Brain microvascular endothelial cell (primary cell): ENCODE results near the gene ESRRA.
"Not testable (repeated sequence)": the region's sequence is repeated elsewhere in the genome, so short reads cannot be mapped to it uniquely, and the experiment has no call there.

Source experiments
- DNase-seq: peaks from one replicate; pipeline ENCODE4 v3.0.0-alpha.2; 2020
- H3K27ac ChIP-seq: fragments of 250-450 bp; sonication (Bioruptor Pico); 2 replicates; pipeline ENCODE4 v1.5.1; 2020; ENCODE audit warnings: mild to moderate bottlenecking, moderate library complexity
- H3K27me3 ChIP-seq: fragments of 250-450 bp; sonication (Bioruptor Pico); replicated peaks from 2 replicates; pipeline ENCODE4 v1.5.1; 2020; ENCODE audit warnings: mild to moderate bottlenecking
- H3K36me3 ChIP-seq: fragments of 250-450 bp; sonication (Bioruptor Pico); replicated peaks from 2 replicates; pipeline ENCODE4 v1.5.1; 2020; ENCODE audit warnings: mild to moderate bottlenecking
- H3K4me3 ChIP-seq: 2 replicates; pipeline ENCODE4 v1.5.1; 2011; ENCODE audit warnings: low read depth, mild to moderate bottlenecking, control low read depth, low read length, moderate library complexity
- in situ Hi-C: cut with HindIII; loops from 2 replicates; pipeline ENCODE4 v1.10.0; 2017; ENCODE audit warnings: low sequenced_read_pairs, low pct_ligation_motif_present
- TF ChIP-seq, protein P1 (sequence below): IDR thresholded peaks from 2 replicates; pipeline ENCODE4 v1.5.1; 2011; ENCODE audit warnings: low read depth, mild to moderate bottlenecking, moderate library complexity, low read length, control low read depth, inconsistent platforms; ENCODE audit errors: missing control alignments

The ESRRA gene

GRCh38 chr11:64314805-64315561, 9.7 kb downstream of the ESRRA start:
- H3K27me3 ChIP-seq = no peaks in the 10 kb centered on the region
- H3K27ac ChIP-seq = no peak overlapping the region
- TF ChIP-seq, protein P1, sequence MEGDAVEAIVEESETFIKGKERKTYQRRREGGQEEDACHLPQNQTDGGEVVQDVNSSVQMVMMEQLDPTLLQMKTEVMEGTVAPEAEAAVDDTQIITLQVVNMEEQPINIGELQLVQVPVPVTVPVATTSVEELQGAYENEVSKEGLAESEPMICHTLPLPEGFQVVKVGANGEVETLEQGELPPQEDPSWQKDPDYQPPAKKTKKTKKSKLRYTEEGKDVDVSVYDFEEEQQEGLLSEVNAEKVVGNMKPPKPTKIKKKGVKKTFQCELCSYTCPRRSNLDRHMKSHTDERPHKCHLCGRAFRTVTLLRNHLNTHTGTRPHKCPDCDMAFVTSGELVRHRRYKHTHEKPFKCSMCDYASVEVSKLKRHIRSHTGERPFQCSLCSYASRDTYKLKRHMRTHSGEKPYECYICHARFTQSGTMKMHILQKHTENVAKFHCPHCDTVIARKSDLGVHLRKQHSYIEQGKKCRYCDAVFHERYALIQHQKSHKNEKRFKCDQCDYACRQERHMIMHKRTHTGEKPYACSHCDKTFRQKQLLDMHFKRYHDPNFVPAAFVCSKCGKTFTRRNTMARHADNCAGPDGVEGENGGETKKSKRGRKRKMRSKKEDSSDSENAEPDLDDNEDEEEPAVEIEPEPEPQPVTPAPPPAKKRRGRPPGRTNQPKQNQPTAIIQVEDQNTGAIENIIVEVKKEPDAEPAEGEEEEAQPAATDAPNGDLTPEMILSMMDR = no peak
- H3K36me3 ChIP-seq = peaks cover 14% of the 10 kb centered on the region
- in situ Hi-C loops = no loop called here
- no peak for DNase-seq
- H3K4me3 ChIP-seq = no peak overlapping the region

DNA sequence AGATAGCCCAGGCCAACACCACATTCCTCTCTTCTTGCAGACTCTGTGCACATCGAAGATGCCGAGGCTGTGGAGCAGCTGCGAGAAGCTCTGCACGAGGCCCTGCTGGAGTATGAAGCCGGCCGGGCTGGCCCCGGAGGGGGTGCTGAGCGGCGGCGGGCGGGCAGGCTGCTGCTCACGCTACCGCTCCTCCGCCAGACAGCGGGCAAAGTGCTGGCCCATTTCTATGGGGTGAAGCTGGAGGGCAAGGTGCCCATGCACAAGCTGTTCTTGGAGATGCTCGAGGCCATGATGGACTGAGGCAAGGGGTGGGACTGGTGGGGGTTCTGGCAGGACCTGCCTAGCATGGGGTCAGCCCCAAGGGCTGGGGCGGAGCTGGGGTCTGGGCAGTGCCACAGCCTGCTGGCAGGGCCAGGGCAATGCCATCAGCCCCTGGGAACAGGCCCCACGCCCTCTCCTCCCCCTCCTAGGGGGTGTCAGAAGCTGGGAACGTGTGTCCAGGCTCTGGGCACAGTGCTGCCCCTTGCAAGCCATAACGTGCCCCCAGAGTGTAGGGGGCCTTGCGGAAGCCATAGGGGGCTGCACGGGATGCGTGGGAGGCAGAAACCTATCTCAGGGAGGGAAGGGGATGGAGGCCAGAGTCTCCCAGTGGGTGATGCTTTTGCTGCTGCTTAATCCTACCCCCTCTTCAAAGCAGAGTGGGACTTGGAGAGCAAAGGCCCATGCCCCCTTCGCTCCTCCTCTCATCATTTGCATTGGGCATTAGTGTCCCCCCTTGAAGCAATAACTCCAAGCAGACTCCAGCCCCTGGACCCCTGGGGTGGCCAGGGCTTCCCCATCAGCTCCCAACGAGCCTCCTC, 10.6 kb downstream of the ESRRA start:
- H3K27me3 ChIP-seq, in situ Hi-C loops, DNase-seq, H3K27ac ChIP-seq: not testable (repeated sequence)
- Histone ChIP-seq H3K4me3 (peak overlapping the region; percentile 3), H3K36me3 (peaks cover 20% of the 10 kb centered on the region)

- in situ Hi-C loops = no loop called here
- peak overlapping the region; percentile 94 for H3K4me3 ChIP-seq
Observed at GRCh38 chr11:64316672-64317324, 11.5 kb downstream of the ESRRA start.

DNA sequence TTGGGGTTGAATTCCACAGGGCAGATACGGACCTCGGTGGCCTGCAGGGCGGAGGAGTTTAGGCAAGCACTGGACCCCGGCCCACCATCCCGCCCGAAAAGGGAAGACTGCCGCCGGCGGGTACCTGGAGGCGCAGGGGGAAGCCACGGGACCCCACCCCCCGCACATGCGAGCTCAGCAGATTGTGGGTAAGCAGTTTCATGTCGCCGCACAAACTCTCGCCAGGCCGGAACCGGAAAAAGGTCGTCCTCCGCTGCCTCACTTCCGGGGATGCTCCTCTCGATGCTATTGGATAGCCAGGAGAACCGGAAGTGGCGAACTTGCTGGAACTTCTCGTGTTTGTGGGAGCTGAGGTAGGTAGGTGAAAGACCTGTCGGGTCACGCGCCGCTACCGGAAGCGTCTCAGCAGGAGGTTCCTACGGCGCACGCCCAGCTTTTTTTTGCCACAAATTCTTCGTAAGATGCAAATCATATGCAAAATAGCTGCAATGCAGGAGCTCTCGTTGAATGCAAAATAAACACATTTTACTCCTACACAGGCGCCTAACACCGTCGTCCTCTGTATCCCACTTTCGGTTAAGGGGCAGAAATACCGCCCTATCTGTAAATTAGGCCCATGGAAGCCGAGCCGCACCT, 12.1 kb downstream of the ESRRA start, which contains the start of gene TRMT112:
Gene TRMT112 (minus strand): TSS at position 235 of the 636 bp plus-strand sequence. CDS start 33 bp downstream, at position 202.
- Histone ChIP-seq H3K4me3 (peak within 1 kb of the TSS; percentile 94), H3K27ac (peak within 1 kb of the TSS; percentile 94), H3K36me3 (peaks cover 30% of the 10 kb centered on the region), H3K27me3 (no peaks in the 10 kb centered on the region)
- in situ Hi-C loops = no loop called here
- peak; percentile 95 for DNase-seq
- TF ChIP-seq, protein P1 = no peak

More at GRCh38 chr11:64316672-64317324, 11.5 kb downstream of the ESRRA start:
- Histone ChIP-seq H3K27me3 (no peaks in the 10 kb centered on the region), H3K36me3 (peaks cover 25% of the 10 kb centered on the region), H3K27ac (peak overlapping the region; percentile 94)
- no peak for DNase-seq
- TF ChIP-seq, protein P1 = peak; percentile 20

GRCh38 chr11:64317961-64318765, 12.8 kb downstream of the ESRRA start, which contains the start of gene PRDX5:
Gene PRDX5 (plus strand): TSS chr11:64318121. CDS start chr11:64318216, 95 bp downstream.
- H3K27me3 ChIP-seq = no peaks in the 10 kb centered on the region
- in situ Hi-C loops = no loop called here
- DNase-seq = peak; percentile 94
- H3K4me3 ChIP-seq = peak within 1 kb of the TSS; percentile 94
- H3K36me3 ChIP-seq = peaks cover 34% of the 10 kb centered on the region
- H3K27ac ChIP-seq = peak within 1 kb of the TSS; percentile 94
- TF ChIP-seq, protein P1 = peak; percentile 32
